Measurements from ENCODE around the gene CDH13.

CDH13 gene

GRCh38 chr16:82699711-82700495, 73.1 kb downstream of the CDH13 start:
- no peak overlapping the region for H3K9ac ChIP-seq (ENCODE audit: low read length)

GRCh38 chr16:82700541-82701235, 73.9 kb downstream of the CDH13 start:
- Histone ChIP-seq H2AFZ (ENCODE audit: low read length) (no peak overlapping the region), H3K27me3 (replicated peaks; ENCODE audit: insufficient read depth, low read length) (no peaks in the 10 kb centered on the region), H3K36me3 (replicated peaks; ENCODE audit: insufficient read depth, low read length) (no peaks in the 10 kb centered on the region), H3K27ac (ENCODE audit: low read length) (no peak overlapping the region), H3K9me3 (replicated peaks; ENCODE audit: insufficient read depth, low read length) (no peaks in the 10 kb centered on the region), H3F3A (ENCODE audit: insufficient read depth, low read length) (no peaks in the 10 kb centered on the region), H3K4me3 (ENCODE audit: low read length) (no peak overlapping the region), H3K4me2 (ENCODE audit: low read depth, low read length) (no peak overlapping the region), H3K9me2 (replicated peaks; ENCODE audit: insufficient read depth, low read length) (no peaks in the 10 kb centered on the region), H3K9ac (ENCODE audit: low read length) (no peak overlapping the region), H3K79me2 (ENCODE audit: low read length) (no peaks in the 10 kb centered on the region), H3K4me1 (ENCODE audit: low read length) (no peaks in the 10 kb centered on the region), H4K20me1 (ENCODE audit: insufficient read depth, low read length) (no peaks in the 10 kb centered on the region)
- TF ChIP-seq EZH2phosphoT487 (IDR thresholded peaks at IDR 0.05; ENCODE audit: low read length) = no peak
- TF ChIP-seq EZH2 (optimal IDR thresholded peaks at IDR 0.05; ENCODE audit: low read depth, low read length) = no peak
- no peak for TF ChIP-seq CTCF (IDR thresholded peaks at IDR 0.05; ENCODE audit: low read length)
- DNase-seq = no peak

More at GRCh38 chr16:82699711-82700495, 73.1 kb downstream of the CDH13 start:
- no peaks in the 10 kb centered on the region for H3K27me3 ChIP-seq (replicated peaks; ENCODE audit: insufficient read depth, low read length)
- no peak for DNase-seq
- no peaks in the 10 kb centered on the region for H3K79me2 ChIP-seq (ENCODE audit: low read length)
- H3K4me3 ChIP-seq (ENCODE audit: low read length) = no peak overlapping the region
- no peaks in the 10 kb centered on the region for H3K36me3 ChIP-seq (replicated peaks; ENCODE audit: insufficient read depth, low read length)
- no peaks in the 10 kb centered on the region for H3F3A ChIP-seq (ENCODE audit: insufficient read depth, low read length)
- TF ChIP-seq CTCF (IDR thresholded peaks at IDR 0.05; ENCODE audit: low read length) (no peak), EZH2phosphoT487 (IDR thresholded peaks at IDR 0.05; ENCODE audit: low read length) (no peak), EZH2 (optimal IDR thresholded peaks at IDR 0.05; ENCODE audit: low read depth, low read length) (no peak)
- H3K4me2 ChIP-seq (ENCODE audit: low read depth, low read length) = no peak overlapping the region
- no peaks in the 10 kb centered on the region for H3K9me3 ChIP-seq (replicated peaks; ENCODE audit: insufficient read depth, low read length)
- H4K20me1 ChIP-seq (ENCODE audit: insufficient read depth, low read length) = no peaks in the 10 kb centered on the region
- H3K9me2 ChIP-seq (replicated peaks; ENCODE audit: insufficient read depth, low read length) = no peaks in the 10 kb centered on the region
- no peak overlapping the region for H2AFZ ChIP-seq (ENCODE audit: low read length)
- no peak overlapping the region for H3K27ac ChIP-seq (ENCODE audit: low read length)
- no peaks in the 10 kb centered on the region for H3K4me1 ChIP-seq (ENCODE audit: low read length)

GRCh38 chr16:82701442-82701955, 74.7 kb downstream of the CDH13 start:
- no peaks in the 10 kb centered on the region for H3K79me2 ChIP-seq (ENCODE audit: low read length)
- H3K9ac ChIP-seq (ENCODE audit: low read length) = no peak overlapping the region
- H3K27ac ChIP-seq (ENCODE audit: low read length) = no peak overlapping the region
- H3K36me3 ChIP-seq (replicated peaks; ENCODE audit: insufficient read depth, low read length) = no peaks in the 10 kb centered on the region
- H3K9me2 ChIP-seq (replicated peaks; ENCODE audit: insufficient read depth, low read length) = no peaks in the 10 kb centered on the region
- TF ChIP-seq EZH2 (optimal IDR thresholded peaks at IDR 0.05; ENCODE audit: low read depth, low read length) (no peak), EZH2phosphoT487 (IDR thresholded peaks at IDR 0.05; ENCODE audit: low read length) (no peak), CTCF (IDR thresholded peaks at IDR 0.05; ENCODE audit: low read length) (no peak)
- no peak for DNase-seq
- no peak overlapping the region for H3K4me2 ChIP-seq (ENCODE audit: low read depth, low read length)
- H3K27me3 ChIP-seq (replicated peaks; ENCODE audit: insufficient read depth, low read length) = no peaks in the 10 kb centered on the region
- no peak overlapping the region for H3K4me3 ChIP-seq (ENCODE audit: low read length)
- no peak overlapping the region for H2AFZ ChIP-seq (ENCODE audit: low read length)
- no peaks in the 10 kb centered on the region for H3K9me3 ChIP-seq (replicated peaks; ENCODE audit: insufficient read depth, low read length)
- no peaks in the 10 kb centered on the region for H3F3A ChIP-seq (ENCODE audit: insufficient read depth, low read length)
- H4K20me1 ChIP-seq (ENCODE audit: insufficient read depth, low read length) = no peaks in the 10 kb centered on the region
- no peaks in the 10 kb centered on the region for H3K4me1 ChIP-seq (ENCODE audit: low read length)
